AG08395 (cell line): Measurements from ENCODE around the gene GALNT7.

Experiments used
- DNase-seq: peaks from one replicate; pipeline ENCODE4 v3.0.0; 2012; ENCODE audit warnings: mixed read lengths, low spot score

GALNT7 gene

GRCh38 chr4:173264684-173265185, 96.1 kb downstream of the GALNT7 start:
- peak; percentile 36 for DNase-seq

- DNase-seq: no peak
Measured at GRCh38 chr4:173265751-173266150, 97.1 kb downstream of the GALNT7 start.

DNA sequence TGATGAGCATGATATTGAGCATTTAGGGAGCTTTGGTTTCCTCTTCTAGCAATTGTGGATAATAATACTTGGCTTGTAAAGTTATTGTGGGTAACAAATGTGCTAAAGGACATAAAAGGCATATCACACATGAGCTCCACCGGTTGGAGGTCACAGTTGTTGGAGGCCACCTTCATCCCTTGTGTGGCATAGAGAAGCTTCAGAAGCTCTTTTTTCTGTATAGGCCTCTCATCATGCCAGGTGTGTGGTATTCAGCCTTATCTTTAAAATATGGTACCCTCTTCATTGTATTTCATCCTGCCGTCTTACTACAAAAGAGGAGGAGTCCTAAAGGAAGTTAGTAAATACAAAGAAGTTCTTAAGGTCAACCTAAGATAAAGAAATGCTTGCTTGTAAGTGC, 99.1 kb downstream of the GALNT7 start:
- no peak for DNase-seq

GRCh38 chr4:173269280-173269679, 100.7 kb downstream of the GALNT7 start:
- DNase-seq: no peak

DNA sequence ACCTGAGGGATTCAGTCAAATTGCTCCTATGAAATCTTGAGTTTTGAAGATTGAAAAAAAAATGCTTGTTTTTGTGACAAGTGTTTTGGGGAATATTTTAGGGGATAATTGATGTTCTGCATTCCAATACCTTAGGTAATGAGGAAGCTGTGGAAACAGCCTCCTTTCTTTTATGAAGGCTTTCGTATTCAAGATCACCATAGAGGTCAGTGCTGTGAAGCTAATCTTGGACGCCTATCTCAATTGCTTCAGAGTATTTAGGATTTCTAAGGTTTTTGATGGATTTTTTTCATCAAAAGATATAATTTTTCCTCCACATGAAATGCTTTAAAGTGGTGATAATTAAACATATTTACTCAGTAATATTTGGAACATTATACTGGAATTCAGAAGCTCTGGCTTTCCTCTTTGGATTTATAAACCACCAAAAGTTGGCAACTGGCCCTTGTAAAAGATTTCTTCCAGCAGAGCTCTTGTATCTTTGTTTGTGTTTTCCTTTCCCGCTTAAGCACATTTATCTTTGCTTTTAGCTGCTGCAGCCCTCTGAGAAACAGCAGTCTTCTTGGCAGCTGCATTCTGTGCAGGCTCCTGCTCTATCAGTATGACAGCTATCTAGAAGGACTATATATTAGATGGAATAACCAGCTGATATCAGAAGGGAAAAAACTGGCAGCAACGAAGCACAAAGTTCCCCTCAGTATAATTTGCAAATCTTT, 101.9 kb downstream of the GALNT7 start:
- DNase-seq: no peak

- DNase-seq: no peak
Measured at GRCh38 chr4:173272314-173272713, 103.7 kb downstream of the GALNT7 start.

GRCh38 chr4:173272996-173273395, 104.4 kb downstream of the GALNT7 start:
- no peak for DNase-seq

DNA sequence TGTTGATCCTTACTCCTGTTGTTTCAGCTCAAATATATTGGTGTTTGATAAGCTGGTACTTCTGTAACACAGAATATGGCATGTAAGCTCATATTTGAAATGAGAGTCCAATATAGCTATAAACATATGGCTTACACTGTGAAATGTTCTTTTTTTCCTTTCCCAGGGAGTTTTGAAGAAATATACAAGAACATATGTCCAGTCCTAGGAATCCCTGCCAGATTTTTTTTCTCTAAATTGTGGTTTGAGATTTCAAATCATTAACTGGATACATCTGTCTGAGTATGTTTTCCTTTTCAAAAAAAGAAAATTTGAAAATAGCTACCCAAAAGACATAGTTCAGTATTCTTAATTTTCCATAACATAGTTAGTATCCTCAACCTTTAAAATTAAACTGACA, 105.3 kb downstream of the GALNT7 start:
- no peak for DNase-seq

GRCh38 chr4:173274744-173275143, 106.1 kb downstream of the GALNT7 start:
- no peak for DNase-seq

DNA sequence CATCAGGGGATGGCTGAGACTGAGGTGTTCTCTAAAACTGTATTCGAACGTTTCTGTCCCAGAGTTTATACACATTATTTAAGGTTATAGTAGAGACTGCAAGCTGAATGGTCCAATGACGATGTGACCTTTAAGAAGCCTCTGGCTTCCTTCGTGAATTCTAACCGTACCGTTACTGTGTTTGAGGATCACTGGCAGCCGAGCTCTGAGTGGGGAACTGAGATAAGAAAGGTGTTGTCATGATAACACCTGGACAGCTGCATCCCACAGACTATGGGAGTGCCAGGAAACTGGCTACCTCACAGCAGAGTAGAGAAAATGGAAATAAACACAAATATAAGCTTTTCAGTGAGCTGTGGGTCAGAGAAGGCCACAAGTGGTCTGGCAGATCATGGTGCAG, 106.5 kb downstream of the GALNT7 start:
- no peak for DNase-seq

- DNase-seq: no peak
Measured at GRCh38 chr4:173277340-173277739, 108.7 kb downstream of the GALNT7 start.

DNA sequence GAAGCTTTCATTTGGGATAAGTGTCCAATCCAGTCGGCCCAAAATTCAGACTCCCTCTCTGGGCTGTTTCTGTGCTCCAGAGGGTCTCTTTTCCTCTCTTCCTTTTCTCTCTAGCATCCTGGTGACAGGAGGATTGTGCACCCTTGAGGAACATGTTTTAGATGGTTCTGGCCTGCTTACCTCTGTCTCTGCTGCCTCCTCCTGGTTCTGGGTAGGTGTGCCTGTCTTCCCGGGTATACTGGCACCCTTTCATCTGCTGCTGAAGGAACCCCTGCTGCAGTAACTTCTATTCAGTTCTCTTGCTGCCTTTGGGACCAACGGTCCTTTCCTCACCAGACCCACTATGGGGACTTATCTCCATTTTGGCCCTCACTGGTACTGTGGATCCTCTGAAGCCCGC, 112.4 kb downstream of the GALNT7 start:
- no peak for DNase-seq

GRCh38 chr4:173281406-173282255, 113.0 kb downstream of the GALNT7 start:
- no peak for DNase-seq

DNA sequence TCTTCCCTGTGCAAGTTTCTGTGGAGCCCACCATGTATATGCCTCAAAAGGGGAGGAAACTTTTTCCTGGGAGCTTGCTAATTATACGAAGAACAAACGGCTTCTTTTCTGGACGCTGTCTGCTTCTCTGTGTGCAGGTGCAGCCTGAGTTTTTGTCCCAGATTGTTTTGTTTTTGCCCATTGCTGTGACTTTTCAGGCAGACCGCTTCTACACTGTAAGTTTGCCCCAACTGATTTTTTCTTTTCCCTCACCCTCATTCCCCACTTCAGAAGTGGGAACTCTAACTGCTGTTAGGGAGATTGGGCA, 113.6 kb downstream of the GALNT7 start:
- no peak for DNase-seq

DNA sequence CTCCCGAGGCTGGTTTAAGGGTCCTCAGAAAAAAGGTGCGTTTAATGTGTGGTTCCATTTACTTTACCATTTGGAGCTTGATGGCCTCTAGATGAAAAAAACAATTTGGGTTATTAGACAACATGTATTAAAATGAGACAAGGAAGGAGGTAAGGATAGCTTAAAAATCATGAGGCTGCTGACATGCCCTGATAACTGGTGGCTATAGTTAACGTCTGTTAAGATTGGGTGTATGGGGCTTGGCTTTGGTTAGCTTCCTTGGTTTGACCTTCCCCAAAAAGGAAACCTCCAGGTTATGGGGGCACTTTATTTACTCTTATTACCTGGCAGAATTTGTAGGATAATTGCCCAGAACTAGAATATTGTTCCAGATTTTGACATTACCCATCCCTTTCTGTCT, 114.0 kb downstream of the GALNT7 start:
- DNase-seq: no peak

- DNase-seq: no peak
Measured at GRCh38 chr4:173284463-173284862, 115.9 kb downstream of the GALNT7 start.

- DNase-seq: no peak
Measured at GRCh38 chr4:173287486-173287885, 118.9 kb downstream of the GALNT7 start.

- DNase-seq: peak; percentile 28
Measured at GRCh38 chr4:173288296-173288695, 119.7 kb downstream of the GALNT7 start.

DNA sequence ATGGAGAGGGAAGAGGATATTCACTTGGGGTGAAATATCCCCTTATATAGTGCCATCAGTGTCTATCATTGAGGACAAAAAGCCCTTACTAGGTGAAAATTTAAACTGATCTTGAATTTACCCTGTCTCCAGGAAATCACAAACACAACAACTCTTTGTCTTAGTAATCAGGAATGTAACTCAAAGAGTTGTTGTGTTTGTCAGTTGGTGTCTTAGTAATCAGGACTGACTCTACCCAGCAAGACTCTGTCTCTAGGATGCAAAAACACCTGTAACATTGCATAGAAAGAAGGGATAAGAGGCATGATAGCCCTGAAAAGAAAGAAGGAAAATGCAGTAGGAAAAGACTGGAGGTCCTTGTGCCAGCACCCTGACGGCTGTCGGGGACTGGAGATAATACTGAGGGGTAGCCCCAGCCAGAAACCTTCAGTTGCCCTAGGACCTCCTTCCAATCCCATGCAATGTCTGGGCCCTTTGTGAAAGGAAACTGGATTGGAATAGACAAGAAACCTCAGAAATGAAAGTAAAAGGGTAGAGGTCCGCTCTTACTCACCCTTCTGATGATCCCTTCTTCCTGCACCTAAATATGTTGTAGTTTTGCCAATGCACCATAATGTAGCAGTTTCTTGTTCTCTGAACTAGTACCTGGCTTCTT, 120.2 kb downstream of the GALNT7 start:
- DNase-seq: no peak

DNA sequence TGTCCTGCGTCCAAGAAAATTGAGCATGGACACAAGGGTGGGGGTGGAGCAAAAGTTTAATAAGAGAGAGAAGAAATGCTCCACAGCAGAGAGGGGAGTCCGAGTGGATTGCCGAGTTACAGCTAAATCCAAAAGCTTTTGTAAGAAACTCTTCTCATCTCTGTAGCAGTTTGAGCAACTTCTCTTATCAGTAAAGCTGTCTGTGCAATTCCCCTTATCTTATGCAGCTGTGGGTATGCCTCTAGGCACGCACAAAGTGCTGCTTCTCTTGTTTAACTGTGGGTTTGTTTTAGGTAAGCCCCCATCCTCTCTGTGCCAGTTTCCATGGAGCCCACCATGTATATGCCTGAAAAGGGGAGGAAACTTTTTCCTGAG, 120.7 kb downstream of the GALNT7 start:
- DNase-seq: no peak

DNA sequence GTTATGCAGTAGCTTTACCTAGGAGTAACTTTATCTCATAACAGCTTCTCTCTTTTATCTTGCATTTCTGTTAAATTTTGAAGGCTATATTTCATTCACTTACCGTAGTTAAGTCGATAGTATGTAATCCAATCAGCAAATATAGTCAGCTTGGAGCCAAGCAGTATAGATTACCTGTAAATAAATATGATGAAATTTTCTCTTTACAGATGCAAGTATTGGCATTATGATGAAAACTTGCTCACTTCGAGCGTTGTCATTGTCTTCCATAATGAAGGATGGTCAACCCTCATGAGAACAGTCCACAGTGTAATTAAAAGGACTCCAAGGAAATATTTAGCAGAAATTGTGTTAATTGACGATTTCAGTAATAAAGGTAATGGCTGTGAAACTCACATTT, 123.3 kb downstream of the GALNT7 start:
- no peak for DNase-seq

- no peak for DNase-seq
Measured at GRCh38 chr4:173293663-173294062, 125.1 kb downstream of the GALNT7 start.

- DNase-seq: no peak
Measured at GRCh38 chr4:173294444-173294843, 125.8 kb downstream of the GALNT7 start.
